Stimulated activated CD8-positive, alpha-beta memory T cell treated with anti-CD3 and anti-CD28 coated beads, Interleukin-2, amount 100 ng/mL, for 1 hour (primary cell): ENCODE data around the gene CD276.

ENCODE experiments used
- DNase-seq, 2 donors: peaks; one replicate each; pipeline ENCODE4 v3.0.0-alpha.2; 2020; ENCODE audit warnings: low read depth in 2 of 2

Gene CD276

DNA sequence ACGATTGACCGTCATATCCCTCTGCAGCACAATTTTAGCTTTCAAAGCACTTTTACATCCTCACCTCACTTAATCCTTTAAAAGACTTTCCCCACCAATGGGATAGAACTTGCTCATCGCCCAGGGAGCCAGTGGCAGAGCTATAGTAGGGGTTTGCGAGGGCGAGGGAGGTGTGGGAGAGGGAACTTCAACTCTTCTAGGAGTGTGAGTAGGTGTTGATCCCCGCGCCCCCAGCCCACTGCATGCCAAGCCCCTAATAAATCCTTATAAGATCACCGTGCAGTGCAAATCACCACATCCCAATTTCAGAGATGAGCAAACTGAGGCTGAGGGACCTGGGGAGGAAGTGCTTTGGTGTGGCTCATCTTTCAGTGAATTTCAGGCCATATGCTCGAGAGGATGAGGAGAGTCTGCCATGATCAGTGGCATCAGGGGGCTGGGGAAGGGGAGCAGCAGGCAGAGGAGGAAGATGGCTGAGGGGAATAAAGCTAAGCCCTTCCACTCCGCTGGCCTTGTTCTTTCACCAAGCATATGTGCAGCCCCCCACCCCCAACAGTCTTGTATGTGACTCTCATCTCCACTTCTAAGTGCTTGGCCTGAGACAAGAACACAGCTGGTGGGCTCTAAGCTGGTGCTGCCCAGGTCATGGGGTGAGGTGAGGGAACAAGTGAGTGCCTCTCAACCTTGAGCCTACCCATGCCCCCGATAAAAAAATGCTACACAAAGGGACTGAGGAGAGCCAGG, 63.8 kb downstream of the CD276 start:
- no peak for DNase-seq

DNA sequence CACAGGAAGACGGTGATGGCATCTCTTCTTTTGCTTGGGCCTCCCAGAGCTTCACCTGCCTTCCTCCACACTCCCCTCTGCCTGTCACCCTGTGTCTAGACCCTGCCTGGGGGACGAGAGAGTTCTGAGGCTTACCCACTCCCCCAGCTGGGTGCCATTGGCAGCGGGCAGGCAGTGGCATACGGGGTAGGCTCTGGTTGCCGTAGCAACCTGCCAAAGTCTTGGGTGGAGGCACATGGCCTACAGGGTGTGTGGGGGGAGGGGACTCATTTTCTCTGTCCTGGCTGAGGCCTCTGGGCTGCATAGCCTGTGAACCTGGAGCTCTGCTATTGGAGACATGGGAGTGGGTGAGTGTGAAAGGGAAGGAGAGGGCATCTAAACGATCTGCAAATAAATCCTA, 64.5 kb downstream of the CD276 start:
- DNase-seq = no peak

DNA sequence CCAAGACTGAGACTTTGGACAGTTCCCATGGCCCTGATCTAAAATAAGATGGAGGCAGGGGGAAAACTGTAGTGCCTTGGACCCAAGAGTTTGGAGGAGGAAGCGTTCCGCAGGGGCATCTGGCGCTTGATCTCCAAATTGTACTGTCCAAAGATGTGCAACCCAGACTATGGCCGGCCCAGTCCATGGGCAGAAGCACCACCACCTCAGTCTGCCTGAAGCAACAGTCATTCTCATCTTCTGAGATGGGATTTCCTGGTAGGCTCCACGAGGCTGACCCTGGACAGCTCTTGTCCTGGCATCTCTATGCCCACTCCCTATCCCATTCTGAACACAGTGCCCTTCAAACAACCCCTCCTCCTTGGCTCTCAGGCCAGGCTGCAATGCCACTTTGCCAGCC, 65.3 kb downstream of the CD276 start:
- DNase-seq = no peak

DNA sequence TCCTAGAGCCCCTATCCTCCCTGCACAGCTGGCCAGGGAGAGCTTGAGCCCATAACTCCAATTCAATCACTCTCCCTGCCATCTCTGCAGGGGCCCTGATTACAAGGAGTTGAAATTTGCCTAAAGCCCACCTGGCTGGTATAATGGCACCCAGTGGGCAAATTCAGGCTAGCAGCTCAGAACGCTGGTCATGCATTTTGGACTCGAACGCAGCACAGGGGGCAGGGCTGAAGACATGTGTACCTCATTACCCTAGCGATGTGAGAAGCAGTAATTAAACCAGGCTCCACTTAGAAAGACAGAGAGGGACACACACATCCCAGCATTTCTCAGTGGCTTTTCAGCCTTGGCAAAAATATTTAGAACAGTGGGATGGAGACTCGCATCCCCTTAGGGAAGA, 65.8 kb downstream of the CD276 start:
- DNase-seq = no peak

DNA sequence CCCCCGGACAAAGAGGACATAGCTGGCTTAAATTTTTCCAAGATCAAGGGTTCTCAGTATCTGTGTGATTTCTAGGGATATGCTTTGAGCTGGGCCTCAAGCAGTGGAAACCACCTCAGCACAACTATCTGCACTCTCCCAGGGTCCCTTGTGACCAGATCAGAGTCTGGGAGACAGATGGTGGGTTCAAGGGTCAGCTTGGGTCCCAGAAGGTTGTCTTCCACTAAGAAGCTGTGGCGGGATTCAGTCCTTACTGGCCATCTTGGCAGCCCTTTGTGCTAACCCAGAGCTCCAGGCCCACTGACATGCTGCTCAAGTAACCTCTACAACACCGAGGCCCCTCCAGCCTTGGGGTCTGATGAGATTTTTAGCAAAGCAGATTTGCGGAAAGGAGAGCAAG, 66.3 kb downstream of the CD276 start:
- no peak for DNase-seq

DNA sequence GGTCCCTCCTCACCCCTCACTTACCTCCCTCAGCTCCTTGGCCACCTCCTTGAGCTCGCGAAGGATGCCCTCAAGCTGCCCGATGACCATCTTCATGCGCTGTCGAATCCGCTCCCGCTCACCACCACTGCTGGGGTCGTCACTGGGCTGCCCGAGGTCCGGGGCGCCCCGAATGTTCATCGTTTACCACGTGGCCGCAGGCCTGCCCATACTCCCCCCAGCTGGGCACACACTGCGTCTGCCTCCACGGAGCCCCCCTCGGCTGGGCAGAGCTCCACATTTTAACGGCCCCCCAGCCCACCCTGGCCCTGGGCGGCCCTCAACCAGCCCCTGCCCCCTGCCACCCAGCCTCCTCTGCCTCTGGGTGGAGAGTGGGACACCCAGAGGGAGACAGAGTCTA, 66.8 kb downstream of the CD276 start:
- no peak for DNase-seq

DNA sequence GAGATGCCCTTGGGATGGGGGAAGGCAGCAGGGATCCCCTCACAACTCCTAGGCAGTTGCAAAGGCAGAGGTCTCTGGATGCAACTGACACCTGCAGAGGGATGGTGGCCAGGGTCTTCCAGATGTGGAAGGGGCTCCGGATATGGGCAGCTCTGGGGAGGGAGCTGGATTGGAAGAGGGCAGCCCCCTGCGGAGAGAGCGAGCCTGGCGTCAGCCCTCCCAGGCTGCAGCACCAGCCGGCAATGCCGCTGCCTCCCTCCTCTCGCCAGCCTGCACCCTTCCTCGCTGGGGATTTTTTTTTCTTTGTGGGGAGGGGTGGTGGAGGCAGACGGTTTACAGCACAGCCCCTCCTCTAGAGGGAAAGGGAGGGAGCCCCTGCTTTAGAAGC, 67.3 kb downstream of the CD276 start:
- no peak for DNase-seq

DNA sequence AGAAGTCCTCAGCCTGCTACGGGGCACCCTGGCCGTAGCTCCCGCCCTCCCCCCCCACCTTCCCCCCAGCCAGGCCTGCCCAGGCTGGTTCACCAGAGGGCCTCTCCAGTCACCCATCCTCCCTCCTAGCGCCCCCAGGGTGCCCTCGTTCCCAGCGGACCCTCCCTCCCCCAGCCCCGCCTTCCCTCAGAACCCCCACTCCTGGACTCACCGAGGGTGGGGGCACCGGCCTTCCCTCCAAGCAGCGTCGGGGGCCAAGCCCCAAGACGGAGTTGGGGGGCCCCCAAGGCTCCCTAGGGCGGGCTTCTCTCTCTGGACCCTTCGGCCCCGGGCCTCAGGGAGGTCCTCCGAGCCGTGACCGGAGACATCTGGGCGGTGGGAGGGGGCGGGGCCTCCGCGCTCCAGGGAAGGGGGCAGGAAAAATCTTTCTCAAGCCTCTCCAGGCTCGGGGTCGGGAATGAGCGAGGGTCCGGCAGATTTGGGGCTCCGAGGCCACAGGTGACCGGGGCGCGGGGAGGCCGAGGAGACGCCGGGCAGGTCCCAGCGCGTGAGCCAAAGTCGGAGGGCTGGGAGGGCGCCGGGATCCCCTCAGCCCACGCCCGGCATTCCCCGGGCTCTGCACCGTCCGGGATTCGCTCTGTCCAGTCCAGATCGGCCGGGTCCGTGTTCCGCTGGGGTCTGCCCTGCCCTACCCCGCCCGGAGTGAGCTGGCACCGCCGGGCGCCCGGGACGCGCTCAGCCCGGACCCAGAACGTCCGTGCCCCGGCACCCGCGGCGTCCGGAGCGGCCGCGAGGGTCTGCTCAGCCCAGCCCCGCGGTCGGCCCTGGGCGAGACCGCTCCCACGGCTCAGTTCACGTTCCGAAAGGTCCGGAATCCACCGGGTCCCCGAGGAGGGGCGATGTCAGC, 68.0 kb downstream of the CD276 start:
- no peak for DNase-seq

DNA sequence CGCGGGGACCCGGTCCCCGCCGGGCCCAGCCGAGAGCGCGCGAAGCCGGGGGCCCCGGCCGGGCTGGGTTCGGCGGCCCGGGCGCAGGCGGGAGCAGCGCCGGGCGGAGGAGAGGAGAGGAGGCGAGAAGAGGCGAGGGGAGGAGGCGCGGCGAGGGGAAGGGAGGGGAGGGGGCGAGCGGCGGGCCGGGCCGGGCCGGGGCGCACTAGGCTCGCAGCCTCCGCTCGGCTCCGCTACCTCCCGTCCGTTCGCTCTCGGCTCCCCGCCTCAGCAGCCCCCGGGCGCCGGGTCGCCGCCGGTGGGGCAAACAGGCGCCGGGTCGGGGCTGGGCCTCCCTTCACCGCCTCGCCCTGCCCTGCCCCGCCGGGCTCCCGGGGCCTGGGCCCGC, 68.6 kb downstream of the CD276 start:
- no peak for DNase-seq

DNA sequence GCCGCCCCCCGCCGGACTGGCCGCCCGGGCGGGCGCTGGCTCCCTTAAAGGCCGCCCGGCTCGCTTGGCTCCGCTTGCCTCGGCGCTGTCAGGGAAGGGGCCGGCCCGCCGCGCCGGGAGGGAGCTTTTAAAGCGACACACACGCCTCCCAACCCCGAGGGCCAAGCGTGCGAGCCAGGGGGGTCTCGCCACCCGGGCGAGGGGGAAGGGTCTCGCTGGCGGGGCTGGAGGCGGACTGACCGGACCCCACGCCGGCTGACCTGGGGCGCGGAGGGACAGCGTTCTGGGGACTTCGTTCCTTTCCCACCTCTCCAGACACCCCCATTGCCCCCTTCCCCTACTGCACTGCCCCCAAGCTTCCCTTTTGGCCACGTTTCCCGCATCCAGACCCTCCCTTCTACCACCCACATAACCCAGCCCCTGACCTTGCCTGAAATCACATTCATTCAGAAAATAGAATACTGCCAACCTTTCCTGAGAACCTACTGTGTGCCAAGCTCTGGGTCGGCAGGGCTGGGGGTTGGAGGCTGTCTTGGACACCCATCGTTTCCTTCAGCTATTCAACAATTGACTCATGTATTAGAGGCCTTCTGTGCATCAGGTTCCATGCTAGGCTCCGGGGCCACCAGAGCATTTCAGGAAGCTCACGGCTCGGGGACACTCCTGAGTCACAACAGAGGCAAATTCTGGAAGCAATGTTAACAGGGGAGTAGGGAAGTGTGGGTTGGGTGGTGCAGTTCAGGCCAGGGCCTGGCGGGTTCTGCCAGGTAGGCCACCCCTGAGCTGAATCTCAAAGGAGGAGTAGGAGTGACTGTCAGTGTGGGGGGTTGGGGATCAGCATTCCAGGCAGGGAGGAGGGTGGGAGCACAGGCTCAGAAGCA, 69.3 kb downstream of the CD276 start, which contains the start of gene INSYN1:
Gene INSYN1, minus strand, starts transcription at position 102 of the 881 bp plus-strand sequence. CDS start 2,221 bp downstream, outside the sequence.
- DNase-seq = no peak

DNA sequence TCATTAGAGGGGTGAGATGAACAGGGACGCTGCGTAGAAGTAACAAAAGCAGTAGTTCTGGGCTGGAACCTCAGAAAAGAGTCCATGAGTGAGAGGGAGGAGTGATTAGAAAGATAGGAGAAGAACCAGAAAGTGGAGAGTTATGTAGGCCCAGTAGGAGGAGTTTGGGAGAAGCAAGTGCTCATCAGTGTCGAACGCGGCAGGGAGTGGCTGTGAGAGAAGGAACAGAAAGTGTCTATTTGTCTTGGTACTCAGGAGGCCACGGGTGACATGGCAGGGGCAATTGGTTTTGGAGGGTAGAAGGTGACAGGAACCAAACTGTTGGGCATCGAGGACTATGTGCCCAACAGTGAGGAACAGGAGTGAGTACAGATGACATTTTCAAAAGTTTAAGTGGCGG, 70.3 kb downstream of the CD276 start:
- no peak for DNase-seq

DNA sequence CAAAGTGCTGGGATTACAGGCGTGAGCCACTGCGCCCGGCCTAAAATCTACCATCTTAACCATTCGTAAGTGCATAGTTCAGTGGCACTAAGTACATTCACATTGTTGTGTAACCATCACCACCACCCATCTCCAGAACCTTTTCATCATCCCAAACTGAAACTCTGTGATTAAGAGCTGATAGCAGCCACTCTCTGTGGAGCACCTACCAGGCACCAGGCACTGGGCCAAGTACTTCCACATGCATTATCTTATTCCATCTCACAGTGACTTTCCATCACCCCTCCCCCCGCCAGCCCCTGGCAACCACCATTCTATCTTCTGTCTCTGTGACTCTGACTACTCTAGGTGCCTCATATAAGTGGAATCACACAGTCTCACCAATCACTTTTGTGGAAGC, 71.3 kb downstream of the CD276 start:
- DNase-seq = no peak

DNA sequence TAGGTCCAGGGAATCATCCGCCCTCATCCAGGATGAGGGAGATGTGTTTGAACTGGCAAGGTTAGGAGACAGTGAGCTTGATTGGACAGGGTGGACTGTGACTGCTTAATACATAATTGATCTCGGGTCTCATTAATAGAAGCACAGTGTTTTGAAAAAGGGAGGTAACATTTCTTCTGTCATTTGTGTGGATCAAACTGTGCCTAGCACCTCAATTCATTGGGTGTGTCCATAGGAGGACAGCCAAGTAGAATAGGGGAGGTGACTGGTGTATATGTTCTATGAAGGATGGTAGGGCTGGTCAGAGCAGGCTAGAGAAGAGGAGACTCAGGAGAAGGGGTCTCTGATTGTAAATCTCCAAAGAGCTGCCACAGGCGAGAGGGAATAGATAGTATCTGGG, 71.8 kb downstream of the CD276 start:
- no peak for DNase-seq

DNA sequence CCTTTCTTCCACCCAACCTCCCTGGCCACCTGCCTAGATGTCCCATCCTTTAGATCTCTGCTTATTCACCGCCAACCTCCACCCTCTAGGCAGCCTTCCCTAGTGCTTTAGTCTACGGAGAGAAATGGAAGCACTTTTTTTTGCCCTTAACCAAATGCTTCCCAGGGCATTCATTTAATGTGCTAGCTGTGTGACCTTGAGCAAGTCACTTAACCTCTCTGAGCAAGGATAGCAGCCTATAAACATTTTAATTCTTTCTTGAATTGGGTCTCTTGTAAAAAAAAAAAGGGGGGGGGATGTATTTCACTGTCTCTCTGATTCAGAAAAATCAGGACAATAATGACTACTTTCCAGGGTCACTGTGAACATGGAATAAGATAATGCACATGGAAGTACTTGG, 72.2 kb downstream of the CD276 start:
- DNase-seq = no peak

DNA sequence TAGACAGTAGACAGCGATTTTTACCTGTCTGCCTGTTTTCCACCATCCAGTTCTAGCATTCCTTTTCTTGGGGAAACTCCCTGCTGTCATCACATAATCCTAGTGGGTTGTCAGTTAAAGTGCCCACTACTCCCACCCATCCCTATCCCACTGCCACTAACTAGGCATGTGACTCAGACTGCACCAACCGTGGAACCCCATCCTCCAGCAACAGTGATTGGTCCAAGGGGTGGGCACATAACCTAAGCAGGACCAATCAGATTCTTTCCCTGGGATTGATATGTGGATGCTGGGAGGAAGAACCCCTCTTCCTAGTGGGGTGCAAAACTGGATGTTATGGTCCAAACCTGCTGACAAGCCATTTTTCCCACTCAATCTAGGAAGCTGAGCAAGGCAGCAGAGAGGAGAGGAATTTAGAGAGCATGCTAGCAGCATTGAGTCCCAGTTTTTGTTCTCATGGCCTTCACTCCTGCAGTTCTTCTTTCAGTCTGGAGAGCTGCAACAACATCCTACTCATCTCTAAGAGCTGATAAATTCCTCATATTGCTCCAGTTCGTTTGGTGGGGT, 72.8 kb downstream of the CD276 start:
- DNase-seq = no peak

DNA sequence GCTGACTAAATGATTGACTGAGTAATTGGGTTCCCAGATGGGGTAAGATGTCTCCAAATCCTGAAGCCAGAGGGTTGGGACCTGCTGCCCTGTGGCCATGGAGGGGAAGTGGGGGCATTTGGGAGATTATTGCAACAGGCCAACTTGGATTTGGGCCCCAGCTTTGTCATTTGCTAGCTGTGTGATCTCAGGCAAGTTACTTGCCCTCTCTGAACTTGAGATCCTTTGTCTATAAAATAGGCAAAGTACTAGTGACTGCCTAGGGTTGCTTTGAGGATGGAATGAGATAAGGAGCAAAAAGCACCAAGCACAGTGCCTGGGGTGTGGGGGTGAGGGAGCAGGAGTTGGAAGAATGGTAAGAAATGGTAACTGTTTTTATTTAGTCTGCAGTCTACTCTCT, 73.4 kb downstream of the CD276 start:
- DNase-seq = no peak

DNA sequence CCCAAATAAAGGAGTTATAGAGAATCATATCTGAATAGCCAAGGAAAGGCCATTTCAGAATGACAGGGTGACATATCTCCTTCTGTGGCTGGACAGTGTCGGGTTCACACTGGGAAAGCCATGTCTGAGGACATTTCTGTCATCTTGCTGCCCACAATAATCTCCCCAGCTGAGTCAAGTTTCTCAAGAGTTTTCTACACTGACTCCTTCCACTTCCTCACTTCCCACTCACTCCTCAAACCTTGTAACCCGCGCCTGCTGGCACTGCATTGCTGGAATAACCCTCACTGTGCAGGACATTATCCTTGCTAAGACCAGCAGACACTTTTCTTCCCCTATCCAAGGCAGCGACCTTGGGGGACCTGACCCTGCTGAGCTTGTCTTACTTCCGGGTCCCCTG, 74.3 kb downstream of the CD276 start:
- DNase-seq = no peak

DNA sequence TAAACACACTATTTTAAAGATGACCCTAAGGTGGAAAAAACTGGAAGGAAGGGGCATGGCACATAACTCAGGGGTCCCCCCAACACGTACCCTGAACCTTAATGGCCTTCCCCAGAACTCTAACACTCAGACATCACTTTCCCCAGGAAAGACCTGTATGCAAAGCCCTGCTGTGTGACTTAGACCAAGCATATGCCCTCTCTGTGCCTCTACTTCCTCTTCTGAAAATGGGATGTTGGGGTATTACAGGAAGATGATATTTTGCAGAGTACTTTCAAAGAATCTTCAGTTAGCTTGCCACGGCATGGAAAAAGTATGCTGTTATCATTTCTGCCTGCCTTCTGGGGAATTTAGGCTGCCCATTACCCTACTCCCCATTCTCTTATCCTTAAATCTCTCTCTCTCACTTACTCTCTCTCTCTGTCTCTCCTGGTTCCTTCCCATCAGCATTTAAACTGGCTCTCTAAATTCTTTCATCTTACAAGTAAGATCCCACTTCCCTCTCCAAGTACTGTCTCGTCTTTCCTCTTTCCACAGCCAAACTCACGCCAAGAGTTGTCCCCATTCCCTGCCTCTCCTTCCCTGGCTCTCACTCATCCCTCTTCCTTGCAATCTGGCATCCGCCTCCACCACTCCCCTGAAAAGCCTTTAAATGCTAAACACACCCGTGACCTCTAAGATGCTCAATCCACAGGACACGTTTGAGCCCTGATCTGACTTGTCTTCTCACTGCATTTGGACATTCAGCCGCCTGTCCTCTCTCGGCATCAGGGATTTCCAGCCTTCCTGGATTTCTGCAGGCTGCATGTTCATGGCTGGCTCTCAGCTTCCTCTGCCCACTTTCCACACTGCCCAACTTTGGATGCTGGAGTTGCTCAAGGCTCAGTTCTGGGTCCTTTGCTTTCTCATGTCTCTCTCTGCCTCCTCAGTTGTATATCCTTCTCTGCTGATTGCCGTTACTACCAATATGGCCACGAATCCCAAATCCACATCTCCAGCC, 76.4 kb downstream of the CD276 start:
- no peak for DNase-seq

DNA sequence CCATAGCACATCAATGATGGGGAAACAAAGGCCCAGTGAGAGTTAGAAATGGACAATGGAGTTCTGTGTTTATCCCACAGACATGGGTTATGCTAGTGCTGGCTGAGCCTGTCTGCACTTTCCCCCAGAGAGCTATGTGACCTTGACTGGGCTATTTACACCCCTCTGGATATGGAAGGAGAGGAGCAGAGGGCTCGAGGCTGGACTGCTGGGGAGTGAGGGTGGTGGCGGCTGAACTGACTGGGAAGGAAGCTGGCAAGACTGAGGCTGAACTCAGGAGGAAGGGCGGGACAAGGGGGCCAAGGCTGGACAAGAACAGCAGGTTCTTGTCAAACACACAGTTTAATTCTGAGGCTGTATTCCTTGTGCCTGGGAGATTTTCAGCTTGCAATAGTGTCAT, 79.7 kb downstream of the CD276 start:
- DNase-seq = no peak
